OCI-LY7 (cell line): Measurements from ENCODE around the gene SIL1. TPM values are rescaled to one million over a fixed set of nuclear protein-coding genes. Genes with fewer than 3 reads are reported as not detected.

Experiments used
- BruUV-seq: library from RNA; stranded (reverse); fragments of 400-500 nt; replicated peaks from 2 replicates; lab custom pipeline; 2021; lab: Mats Ljungman, UMichigan
- CTCF ChIA-PET: fragments of 300-600 bp; sonication (Branson Sonifier 250); formaldehyde crosslinking; loops from one replicate; lab custom pipeline; 2022; ENCODE audit warnings: antibody characterized with exemption; ENCODE audit not compliant: unreplicated experiment; lab: Charles Lee
- POLR2A ChIA-PET: fragments of 300-600 bp; sonication (Branson Sonifier 250); formaldehyde crosslinking; loops from one replicate; lab custom pipeline; 2022; ENCODE audit warnings: antibody characterized with exemption; lab: Charles Lee
- DNase-seq: peaks from one replicate; pipeline ENCODE4 v3.0.0-alpha.2; 2015; ENCODE audit warnings: low spot score
- H2AFZ ChIP-seq: fragments of 200-600 bp; sonication (generic), shearing (Covaris generic); 2 replicates; pipeline ENCODE4 v1.6.1; 2014; ENCODE audit warnings: mild to moderate bottlenecking, antibody characterized with exemption, low read length, moderate library complexity
- H3K27ac ChIP-seq: fragments of 200-600 bp; sonication (generic); 2 replicates; pipeline ENCODE4 v1.5.1; 2014; ENCODE audit warnings: mixed run types, low read depth, mild to moderate bottlenecking, moderate library complexity, low read length, inconsistent platforms; ENCODE audit not compliant: poor library complexity, severe bottlenecking
- H3K36me3 ChIP-seq: fragments of 200-600 bp; sonication (generic); 2 replicates; pipeline ENCODE4 v1.6.1; 2014; ENCODE audit warnings: mild to moderate bottlenecking, antibody characterized with exemption, low read length, moderate library complexity, mixed read lengths; ENCODE audit not compliant: insufficient read depth
- H3K4me1 ChIP-seq: fragments of 200-600 bp; sonication (generic); 2 replicates; pipeline ENCODE4 v1.5.1; 2014; ENCODE audit warnings: mild to moderate bottlenecking, low read length; ENCODE audit not compliant: insufficient read depth, poor library complexity, severe bottlenecking
- H3K4me2 ChIP-seq: fragments of 200-600 bp; sonication (generic); 2 replicates; pipeline ENCODE4 v1.6.1; 2014; ENCODE audit warnings: mild to moderate bottlenecking, low read length
- H3K4me3 ChIP-seq: fragments of 200-600 bp; sonication (generic); 2 replicates; pipeline ENCODE4 v1.5.1; 2014; ENCODE audit warnings: mild to moderate bottlenecking, low read depth, low read length; ENCODE audit not compliant: poor library complexity, severe bottlenecking
- H3K79me2 ChIP-seq: fragments of 200-600 bp; sonication (generic); 2 replicates; pipeline ENCODE4 v1.6.1; 2016; ENCODE audit warnings: low read depth, mild to moderate bottlenecking, low read length, moderate library complexity, mixed read lengths; ENCODE audit not compliant: insufficient read depth
- H3K9me2 ChIP-seq: fragments of 200-600 bp; sonication (generic); 2 replicates; pipeline ENCODE4 v1.6.1; 2016; ENCODE audit warnings: mild to moderate bottlenecking, low read length, mixed read lengths; ENCODE audit not compliant: insufficient read depth
- H3K9me3 ChIP-seq: fragments of 200-600 bp; sonication (generic); 2 replicates; pipeline ENCODE4 v1.6.1; 2014; ENCODE audit warnings: mild to moderate bottlenecking, mixed run types, low read length, mixed read lengths
- H4K20me1 ChIP-seq: fragments of 200-600 bp; sonication (generic); 2 replicates; pipeline ENCODE4 v1.6.1; 2014; ENCODE audit warnings: mild to moderate bottlenecking, antibody characterized with exemption, low read length, moderate library complexity, mixed read lengths; ENCODE audit not compliant: insufficient read depth
- EZH2phosphoT487 ChIP-seq: fragments of 200-600 bp; sonication (generic); IDR thresholded peaks from 2 replicates; pipeline ENCODE4 v1.6.1; 2018; ENCODE audit warnings: low read depth, borderline replicate concordance, mild to moderate bottlenecking, mixed run types, antibody characterized with exemption, low read length, moderate library complexity, mixed read lengths
- intact Hi-C: fragments of 100-400 bp; cut with micrococcal nuclease; formaldehyde crosslinking; loops from one replicate; pipeline ENCODE4 v1.10.0; 2022; ENCODE audit not compliant: unreplicated experiment
- total RNA-seq, 2 experiments: library from RNA; depleted of rRNA in 1 of 2; stranded (reverse); fragments of >200 nt in 1 of 2; shearing (Covaris generic) in 1 of 2; gene quantifications; 2 replicates each; pipeline ENCODE4 v1.2.3, GENCODE V29; 2014 to 2022
- TF ChIP-seq, protein P1 (sequence below): fragments of 200-600 bp; sonication (generic); conservative IDR thresholded peaks from 2 replicates; pipeline ENCODE4 v1.5.1; 2014; ENCODE audit warnings: mild to moderate bottlenecking, antibody characterized with exemption, low read length, moderate library complexity, mixed read lengths

Gene SIL1
- total RNA-seq, 2 experiments from 2014 or later: 9.2 to 22.8 TPM

DNA sequence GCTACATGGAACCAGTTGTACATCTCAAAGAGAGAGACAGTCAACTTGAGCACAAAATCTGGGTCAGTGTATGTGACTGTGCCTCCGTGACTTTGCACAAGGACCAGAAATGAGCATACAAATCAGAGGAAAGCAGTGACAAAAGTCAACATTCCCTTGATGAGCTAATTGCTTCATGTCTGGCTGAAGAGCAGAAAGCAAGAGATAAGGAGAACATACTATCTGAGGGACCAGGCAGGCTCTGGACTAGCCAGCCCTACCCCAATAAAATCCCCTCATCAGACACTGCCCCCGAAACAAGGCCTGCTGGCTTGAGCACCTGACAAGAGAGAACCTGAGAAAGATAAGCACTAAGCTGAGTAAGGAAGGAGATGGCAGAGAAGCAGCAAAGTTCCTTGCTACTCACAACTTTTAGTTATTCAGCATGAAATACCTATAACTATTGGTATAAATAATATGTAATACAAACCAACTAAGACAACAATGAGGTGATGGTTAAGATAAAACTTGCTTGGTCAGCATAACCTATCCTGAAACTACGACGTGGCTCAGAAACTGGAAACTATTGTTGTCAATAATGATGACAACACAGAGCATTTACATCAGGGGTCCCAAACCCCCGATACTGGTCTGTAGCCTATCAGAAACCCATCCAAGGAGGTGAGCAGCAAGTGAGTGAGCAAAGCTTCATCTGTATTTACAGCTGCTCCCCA is 9.5 kb downstream of the SIL1 start:
- Histone ChIP-seq H3K27ac (no peak overlapping the region), H3K4me2 (no peak overlapping the region), H3K9me3 (no peaks in the 10 kb centered on the region), H4K20me1 (no peaks in the 10 kb centered on the region), H3K9me2 (no peaks in the 10 kb centered on the region), H3K36me3 (no peaks in the 10 kb centered on the region), H3K4me3 (no peak overlapping the region), H3K79me2 (no peaks in the 10 kb centered on the region), H2AFZ (no peak overlapping the region), H3K4me1 (no peaks in the 10 kb centered on the region)
- ChIA-PET CTCF (no interaction called here), POLR2A (interaction anchor here (0.5 to 1.4 kb wide), 3 partner anchors 10 to 60 kb away, joined by 3 to 5 read pairs (median 3); partner anchors contain the start of gene SIL1)
- BruUV-seq: no TSS peak
- DNase-seq: no peak
- intact Hi-C loops: no loop called here
- TF ChIP-seq, protein P1, sequence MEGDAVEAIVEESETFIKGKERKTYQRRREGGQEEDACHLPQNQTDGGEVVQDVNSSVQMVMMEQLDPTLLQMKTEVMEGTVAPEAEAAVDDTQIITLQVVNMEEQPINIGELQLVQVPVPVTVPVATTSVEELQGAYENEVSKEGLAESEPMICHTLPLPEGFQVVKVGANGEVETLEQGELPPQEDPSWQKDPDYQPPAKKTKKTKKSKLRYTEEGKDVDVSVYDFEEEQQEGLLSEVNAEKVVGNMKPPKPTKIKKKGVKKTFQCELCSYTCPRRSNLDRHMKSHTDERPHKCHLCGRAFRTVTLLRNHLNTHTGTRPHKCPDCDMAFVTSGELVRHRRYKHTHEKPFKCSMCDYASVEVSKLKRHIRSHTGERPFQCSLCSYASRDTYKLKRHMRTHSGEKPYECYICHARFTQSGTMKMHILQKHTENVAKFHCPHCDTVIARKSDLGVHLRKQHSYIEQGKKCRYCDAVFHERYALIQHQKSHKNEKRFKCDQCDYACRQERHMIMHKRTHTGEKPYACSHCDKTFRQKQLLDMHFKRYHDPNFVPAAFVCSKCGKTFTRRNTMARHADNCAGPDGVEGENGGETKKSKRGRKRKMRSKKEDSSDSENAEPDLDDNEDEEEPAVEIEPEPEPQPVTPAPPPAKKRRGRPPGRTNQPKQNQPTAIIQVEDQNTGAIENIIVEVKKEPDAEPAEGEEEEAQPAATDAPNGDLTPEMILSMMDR: no peak
- TF ChIP-seq EZH2phosphoT487: no peak

DNA sequence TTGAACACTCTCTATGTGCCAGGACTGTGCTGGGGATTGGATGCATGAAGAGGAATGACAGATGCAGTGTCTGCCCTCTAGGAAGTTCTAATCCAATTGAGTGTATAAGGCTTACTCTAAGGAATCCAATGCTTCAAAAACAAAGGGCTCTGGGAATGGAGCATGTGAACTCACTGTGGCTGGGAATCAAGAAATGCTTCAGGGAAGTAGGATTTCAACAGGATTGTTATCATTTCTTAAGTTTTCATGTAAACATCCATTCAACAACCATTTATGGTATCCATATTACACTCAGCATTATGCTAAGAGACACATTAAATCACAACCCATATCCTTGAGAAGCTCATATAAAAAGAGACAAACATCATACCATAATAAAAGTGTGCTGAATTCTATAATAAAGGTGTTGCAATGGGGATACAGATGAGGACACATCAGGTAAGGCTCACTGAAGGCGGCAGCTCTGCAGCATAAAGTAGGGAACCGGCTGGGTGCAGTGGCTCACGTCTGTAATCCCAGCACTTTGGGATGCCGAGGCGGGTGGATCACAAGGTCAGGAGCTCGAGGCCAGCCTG is 11.3 kb downstream of the SIL1 start:
- intact Hi-C loops: no loop called here
- Histone ChIP-seq H3K4me3 (no peak overlapping the region), H3K4me2 (no peak overlapping the region), H3K9me3 (no peaks in the 10 kb centered on the region), H3K9me2 (no peaks in the 10 kb centered on the region), H3K4me1 (peaks cover 12% of the 10 kb centered on the region), H4K20me1 (no peaks in the 10 kb centered on the region), H3K79me2 (no peaks in the 10 kb centered on the region), H2AFZ (no peak overlapping the region), H3K27ac (no peak overlapping the region), H3K36me3 (no peaks in the 10 kb centered on the region)
- POLR2A ChIA-PET: interaction anchor here (0.6 kb wide), 1 partner anchor 29 kb away, joined by 4 read pairs; no protein-coding TSS in a partner anchor
- BruUV-seq: no TSS peak
- no peak for DNase-seq
- CTCF ChIA-PET: no interaction called here
- TF ChIP-seq EZH2phosphoT487: no peak
- TF ChIP-seq, protein P1: no peak

DNA sequence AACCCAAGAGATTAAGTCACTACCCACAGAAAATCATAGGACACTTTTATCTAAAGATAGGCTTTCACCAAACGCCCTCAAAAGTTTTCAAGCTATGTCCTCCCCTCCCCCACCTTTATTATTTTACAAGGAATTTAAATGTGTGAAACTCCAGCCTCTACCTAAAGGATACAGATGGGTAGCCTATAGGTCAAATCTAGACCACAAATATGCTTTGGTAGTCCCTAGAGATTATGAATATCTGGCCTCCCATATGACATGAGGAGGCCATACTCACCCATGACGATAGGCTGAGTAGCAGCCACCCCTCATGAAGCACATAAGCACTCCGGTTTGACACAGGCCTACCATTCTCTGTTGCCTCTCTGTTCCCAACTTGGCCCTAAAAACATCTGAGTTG is 11.9 kb downstream of the SIL1 start:
- H3K9me2 ChIP-seq: no peaks in the 10 kb centered on the region
- CTCF ChIA-PET: no interaction called here
- TF ChIP-seq, protein P1: no peak
- TF ChIP-seq EZH2phosphoT487: no peak
- no peak overlapping the region for H3K4me2 ChIP-seq
- H3K79me2 ChIP-seq: no peaks in the 10 kb centered on the region
- POLR2A ChIA-PET: no interaction called here
- H3K36me3 ChIP-seq: no peaks in the 10 kb centered on the region
- DNase-seq: no peak
- intact Hi-C loops: no loop called here
- no TSS peak for BruUV-seq
- H3K4me1 ChIP-seq: peaks cover 12% of the 10 kb centered on the region
- no peak overlapping the region for H3K4me3 ChIP-seq
- no peaks in the 10 kb centered on the region for H4K20me1 ChIP-seq
- no peak overlapping the region for H3K27ac ChIP-seq
- no peaks in the 10 kb centered on the region for H3K9me3 ChIP-seq
- no peak overlapping the region for H2AFZ ChIP-seq
